Measurements from ENCODE around the gene NPIPB6.

Gene NPIPB6

DNA sequence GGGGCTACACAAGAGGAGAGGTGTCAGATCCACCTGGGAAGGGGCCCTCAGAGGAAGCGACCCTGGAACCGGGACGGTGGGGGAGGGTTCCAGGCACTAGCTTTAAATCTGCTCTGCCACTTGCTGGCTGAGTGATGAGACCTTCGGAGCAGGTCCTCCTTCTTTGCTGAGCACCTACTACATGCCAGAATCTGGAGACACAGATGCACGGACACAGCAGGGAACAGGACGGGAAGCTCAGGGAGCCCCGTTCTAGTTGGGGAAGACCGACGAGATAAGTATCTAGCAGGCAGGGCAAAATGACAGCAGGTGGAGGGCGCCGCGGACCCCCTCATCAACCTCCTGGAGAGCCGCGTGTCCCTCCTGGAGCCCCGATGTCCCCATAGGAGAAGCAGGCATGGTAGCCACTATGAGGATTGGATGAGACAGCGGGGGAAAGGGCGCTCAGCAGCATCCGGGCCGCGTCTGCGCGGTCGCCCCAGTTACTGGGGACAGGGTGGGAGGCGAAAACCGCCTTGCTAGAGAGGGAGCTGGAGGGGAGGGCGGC is 43.8 kb downstream of the NPIPB6 start:
- TF ChIP-seq, protein P1, sequence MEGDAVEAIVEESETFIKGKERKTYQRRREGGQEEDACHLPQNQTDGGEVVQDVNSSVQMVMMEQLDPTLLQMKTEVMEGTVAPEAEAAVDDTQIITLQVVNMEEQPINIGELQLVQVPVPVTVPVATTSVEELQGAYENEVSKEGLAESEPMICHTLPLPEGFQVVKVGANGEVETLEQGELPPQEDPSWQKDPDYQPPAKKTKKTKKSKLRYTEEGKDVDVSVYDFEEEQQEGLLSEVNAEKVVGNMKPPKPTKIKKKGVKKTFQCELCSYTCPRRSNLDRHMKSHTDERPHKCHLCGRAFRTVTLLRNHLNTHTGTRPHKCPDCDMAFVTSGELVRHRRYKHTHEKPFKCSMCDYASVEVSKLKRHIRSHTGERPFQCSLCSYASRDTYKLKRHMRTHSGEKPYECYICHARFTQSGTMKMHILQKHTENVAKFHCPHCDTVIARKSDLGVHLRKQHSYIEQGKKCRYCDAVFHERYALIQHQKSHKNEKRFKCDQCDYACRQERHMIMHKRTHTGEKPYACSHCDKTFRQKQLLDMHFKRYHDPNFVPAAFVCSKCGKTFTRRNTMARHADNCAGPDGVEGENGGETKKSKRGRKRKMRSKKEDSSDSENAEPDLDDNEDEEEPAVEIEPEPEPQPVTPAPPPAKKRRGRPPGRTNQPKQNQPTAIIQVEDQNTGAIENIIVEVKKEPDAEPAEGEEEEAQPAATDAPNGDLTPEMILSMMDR (IDR thresholded peaks at IDR 0.05; ENCODE audit: borderline replicate concordance, insufficient read depth, low read depth, low read length) = no peak
- H3K4me3 ChIP-seq (ENCODE audit: low read depth, low read length) = no peak overlapping the region

DNA sequence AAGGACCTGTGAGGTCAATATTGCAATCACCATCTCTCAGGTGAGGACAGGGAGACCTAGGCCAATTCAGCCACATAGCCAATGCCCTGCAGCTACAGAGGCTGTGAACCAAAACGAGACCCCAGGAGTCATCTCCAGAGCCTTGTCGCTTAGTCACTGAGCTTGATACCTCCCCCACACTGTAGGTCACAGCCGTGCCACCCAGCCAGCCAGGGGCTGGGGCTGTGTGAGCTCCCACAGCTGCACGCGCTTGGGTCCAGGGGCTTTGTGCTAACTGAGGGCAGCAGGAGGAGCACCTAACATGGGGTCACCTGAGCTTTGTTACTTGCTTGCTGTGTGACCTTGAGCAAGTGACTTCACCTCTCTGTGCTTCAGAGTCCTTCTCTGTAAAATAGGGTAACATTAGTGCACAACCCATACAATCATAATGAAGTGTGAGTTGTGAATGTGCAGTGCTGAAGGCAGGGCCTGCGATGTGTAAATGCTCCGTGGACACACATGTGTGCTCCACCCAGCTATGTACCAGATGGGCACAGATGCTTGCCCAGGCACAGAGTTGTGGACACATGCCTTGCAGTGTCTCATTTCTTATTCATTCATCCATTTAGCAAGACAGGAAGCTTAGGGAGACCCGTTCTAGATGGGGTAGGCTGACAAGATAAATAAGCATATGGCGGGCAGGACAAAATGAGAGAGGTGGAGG is 45.1 kb downstream of the NPIPB6 start:
- H3K4me3 ChIP-seq (ENCODE audit: low read depth, low read length) = no peak overlapping the region
- TF ChIP-seq, protein P1 (IDR thresholded peaks at IDR 0.05; ENCODE audit: borderline replicate concordance, insufficient read depth, low read depth, low read length) = no peak

- no peak overlapping the region for H3K4me3 ChIP-seq (ENCODE audit: low read depth, low read length)
- TF ChIP-seq, protein P1 (IDR thresholded peaks at IDR 0.05; ENCODE audit: borderline replicate concordance, insufficient read depth, low read depth, low read length) = peak; percentile 95
Measured at GRCh38 chr16:28317040-28317880, 46.0 kb downstream of the NPIPB6 start.

DNA sequence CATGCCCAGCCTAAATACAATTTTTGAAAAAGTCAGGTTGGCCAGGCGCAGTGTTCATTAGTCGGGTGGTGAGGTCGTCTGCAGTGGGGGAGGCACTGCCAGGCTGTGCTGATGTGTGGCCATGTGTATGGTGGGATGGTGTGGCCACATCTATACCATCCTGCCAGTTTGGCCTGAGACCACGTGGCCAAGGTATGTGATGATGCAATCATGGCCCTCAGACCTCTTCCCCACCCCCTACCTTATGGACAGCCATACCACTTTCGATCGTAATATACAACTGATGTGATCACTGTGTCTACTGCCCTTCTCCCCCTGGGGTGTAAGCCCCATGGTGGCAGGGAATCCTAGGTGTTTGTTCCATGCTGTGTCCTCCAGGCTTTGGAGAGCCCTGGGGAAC is 47.3 kb downstream of the NPIPB6 start:
- no peak overlapping the region for H3K4me3 ChIP-seq (ENCODE audit: low read depth, low read length)
- TF ChIP-seq, protein P1 (IDR thresholded peaks at IDR 0.05; ENCODE audit: borderline replicate concordance, insufficient read depth, low read depth, low read length) = no peak

DNA sequence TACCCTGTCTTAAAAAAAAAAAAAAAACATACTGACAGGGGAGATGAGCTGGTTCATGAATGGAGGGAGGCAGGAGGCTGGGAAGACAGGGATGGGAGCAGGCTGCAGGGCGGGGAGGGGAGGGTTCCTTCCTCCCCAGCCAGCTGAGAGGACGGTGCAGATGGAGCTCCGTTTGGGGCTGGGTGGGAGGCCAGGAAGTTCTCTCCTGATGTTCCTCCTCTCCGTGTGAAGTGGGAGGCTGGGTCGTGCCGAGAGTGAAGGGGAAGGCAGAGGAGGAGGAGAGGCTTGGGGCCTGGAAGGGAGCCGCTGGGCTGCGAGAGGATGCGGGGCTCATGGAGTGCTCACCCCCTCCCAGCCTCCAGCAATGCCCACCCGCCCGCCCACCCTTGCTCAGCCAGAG is 49.7 kb downstream of the NPIPB6 start:
- TF ChIP-seq, protein P1 (IDR thresholded peaks at IDR 0.05; ENCODE audit: borderline replicate concordance, insufficient read depth, low read depth, low read length) = no peak
- H3K4me3 ChIP-seq (ENCODE audit: low read depth, low read length) = no peak overlapping the region

- TF ChIP-seq, protein P1 (IDR thresholded peaks at IDR 0.05; ENCODE audit: borderline replicate concordance, insufficient read depth, low read depth, low read length) = no peak
- no peak overlapping the region for H3K4me3 ChIP-seq (ENCODE audit: low read depth, low read length)
Measured at GRCh38 chr16:28312327-28312726, 51.0 kb downstream of the NPIPB6 start.
